Pericardium fibroblast (primary cell): ENCODE data around the gene USP17L21. TPM values are rescaled to one million over a fixed set of nuclear protein-coding genes. Genes with fewer than 3 reads are reported as not detected.

Source experiments
- total RNA-seq: library from RNA; depleted of rRNA; stranded (reverse); fragments of >200 nt; gene quantifications from 2 replicates; pipeline ENCODE4 v1.2.3, GENCODE V29; 2015

The USP17L21 gene
- total RNA-seq: not detected in 2 replicates

GRCh38 chr4:9262572-9262971, at the start of gene USP17L21:
Gene USP17L21, plus strand, starts transcription at chr4:9262872. Its CDS starts 0 bp downstream, at chr4:9262872.

GRCh38 chr4:9215105-9215504, 47.6 kb upstream of the USP17L21 start, which contains the start of gene USP17L11:
Gene USP17L11, plus strand, starts transcription at chr4:9215405. Its CDS starts 0 bp downstream, at chr4:9215405.

GRCh38 chr4:9219852-9220251, 42.8 kb upstream of the USP17L21 start, which contains the start of gene USP17L12:
Gene USP17L12, plus strand, starts transcription at chr4:9220152. Its CDS starts 0 bp downstream, at chr4:9220152.

GRCh38 chr4:9224596-9224995, 38.1 kb upstream of the USP17L21 start, which contains the start of gene USP17L13:
Gene USP17L13, plus strand, starts transcription at chr4:9224896. Its CDS starts 0 bp downstream, at chr4:9224896.

GRCh38 chr4:9234085-9234484, 28.6 kb upstream of the USP17L21 start, which contains the start of gene USP17L15:
Gene USP17L15, plus strand, starts transcription at chr4:9234385. Its CDS starts 0 bp downstream, at chr4:9234385.

DNA sequence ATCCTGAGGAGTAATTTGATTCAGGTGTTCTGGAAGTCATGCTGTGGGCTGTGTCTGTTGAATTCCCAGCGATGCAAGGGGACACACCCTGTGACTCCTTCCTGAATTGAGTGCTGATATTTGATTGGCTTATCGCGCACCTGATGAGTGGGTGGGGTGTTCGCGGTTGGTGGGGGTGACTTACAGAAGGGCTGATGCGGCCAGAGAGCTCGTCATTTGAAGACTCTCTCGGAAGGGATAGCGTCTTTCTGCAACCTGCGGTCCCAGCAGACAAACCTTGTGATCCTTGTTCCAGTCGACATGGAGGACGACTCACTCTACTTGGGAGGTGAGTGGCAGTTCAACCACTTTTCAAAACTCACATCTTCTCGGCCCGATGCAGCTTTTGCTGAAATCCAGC, 19.1 kb upstream of the USP17L21 start, which contains the start of gene USP17L17:
TSS of gene USP17L17 (plus strand) at position 301 of the 400 bp plus-strand sequence. CDS start at position 301, 0 bp downstream.

DNA sequence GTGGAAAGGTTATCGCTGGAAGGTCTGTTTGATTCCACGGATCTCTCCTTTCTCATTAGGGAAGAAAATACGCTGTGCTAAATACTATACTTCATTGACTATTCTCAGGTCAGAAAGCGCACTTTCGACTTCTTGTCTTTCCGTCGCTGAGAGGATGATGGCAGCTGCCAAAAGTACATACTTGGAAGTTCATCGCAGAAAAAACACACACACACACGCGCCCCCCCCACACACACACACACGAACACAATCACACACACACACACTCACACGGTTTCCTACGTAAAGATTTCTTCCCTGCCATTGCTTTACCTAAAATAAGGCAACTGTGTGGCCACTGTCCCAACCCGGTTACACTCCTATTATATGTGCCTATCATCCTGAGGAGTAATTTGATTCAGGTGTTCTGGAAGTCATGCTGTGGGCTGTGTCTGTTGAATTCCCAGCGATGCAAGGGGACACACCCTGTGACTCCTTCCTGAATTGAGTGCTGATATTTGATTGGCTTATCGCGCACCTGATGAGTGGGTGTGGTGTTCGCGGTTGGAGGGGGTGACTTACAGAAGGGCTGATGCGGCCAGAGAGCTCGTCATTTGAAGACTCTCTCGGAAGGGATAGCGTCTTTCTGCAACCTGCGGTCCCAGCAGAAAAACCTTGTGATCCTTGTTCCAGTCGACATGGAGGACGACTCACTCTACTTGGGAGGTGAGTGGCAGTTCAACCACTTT, 14.6 kb upstream of the USP17L21 start, which contains the start of gene USP17L18:
TSS of gene USP17L18 (plus strand) at position 678 of the 728 bp plus-strand sequence. CDS start at position 678, 0 bp downstream.

DNA sequence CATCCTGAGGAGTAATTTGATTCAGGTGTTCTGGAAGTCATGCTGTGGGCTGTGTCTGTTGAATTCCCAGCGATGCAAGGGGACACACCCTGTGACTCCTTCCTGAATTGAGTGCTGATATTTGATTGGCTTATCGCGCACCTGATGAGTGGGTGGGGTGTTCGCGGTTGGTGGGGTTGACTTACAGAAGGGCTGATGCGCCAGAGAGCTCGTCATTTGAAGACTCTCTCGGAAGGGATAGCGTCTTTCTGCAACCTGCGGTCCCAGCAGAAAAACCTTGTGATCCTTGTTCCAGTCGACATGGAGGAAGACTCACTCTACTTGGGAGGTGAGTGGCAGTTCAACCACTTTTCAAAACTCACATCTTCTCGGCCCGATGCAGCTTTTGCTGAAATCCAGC, 9.6 kb upstream of the USP17L21 start, which contains the start of gene USP17L19:
TSS of gene USP17L19 (plus strand) at position 301 of the 400 bp plus-strand sequence. CDS start at position 301, 0 bp downstream.

GRCh38 chr4:9257824-9258223, 4.8 kb upstream of the USP17L21 start, which contains the start of gene USP17L20:
Gene USP17L20, plus strand, starts transcription at chr4:9258124. Its CDS starts 0 bp downstream, at chr4:9258124.

DNA sequence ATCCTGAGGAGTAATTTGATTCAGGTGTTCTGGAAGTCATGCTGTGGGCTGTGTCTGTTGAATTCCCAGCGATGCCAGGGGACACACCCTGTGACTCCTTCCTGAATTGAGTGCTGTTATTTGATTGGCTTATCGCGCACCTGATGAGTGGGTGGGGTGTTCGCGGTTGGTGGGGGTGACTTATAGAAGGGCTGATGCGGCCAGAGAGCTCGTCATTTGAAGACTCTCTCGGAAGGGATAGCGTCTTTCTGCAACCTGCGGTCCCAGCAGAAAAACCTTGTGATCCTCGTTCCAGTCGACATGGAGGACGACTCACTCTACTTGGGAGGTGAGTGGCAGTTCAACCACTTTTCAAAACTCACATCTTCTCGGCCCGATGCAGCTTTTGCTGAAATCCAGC, 4.6 kb downstream of the USP17L21 start, which contains the start of gene USP17L22:
TSS of gene USP17L22 (plus strand) at position 301 of the 400 bp plus-strand sequence. CDS start at position 301, 0 bp downstream.

Other genes starting within 250 kb of the USP17L21 start
- gene FAM90A26, start 92.5 kb upstream of the USP17L21 start, total RNA-seq: not detected in 2 replicates
- not detected in 2 replicates for gene USP17L10, start 52.2 kb upstream of the USP17L21 start, total RNA-seq
- not detected in 2 replicates for gene USP17L11, start 47.5 kb upstream of the USP17L21 start, total RNA-seq
- not detected in 2 replicates for gene USP17L12, start 42.7 kb upstream of the USP17L21 start, total RNA-seq
- not detected in 2 replicates for gene USP17L13, start 38.0 kb upstream of the USP17L21 start, total RNA-seq
- gene USP17L15, start 28.5 kb upstream of the USP17L21 start, total RNA-seq: not detected in 2 replicates
- gene USP17L17, start 19.0 kb upstream of the USP17L21 start, total RNA-seq: not detected in 2 replicates
- gene USP17L18, start 14.2 kb upstream of the USP17L21 start, total RNA-seq: not detected in 2 replicates
- not detected in 2 replicates for gene USP17L19, start 9.5 kb upstream of the USP17L21 start, total RNA-seq
- gene USP17L20, start 4.7 kb upstream of the USP17L21 start, total RNA-seq: not detected in 2 replicates
- not detected in 2 replicates for gene USP17L22, start 4.7 kb downstream of the USP17L21 start, total RNA-seq
- not detected in 2 replicates for gene USP17L24, start 62.3 kb downstream of the USP17L21 start, total RNA-seq
- not detected in 2 replicates for gene USP17L25, start 67.0 kb downstream of the USP17L21 start, total RNA-seq
- not detected in 2 replicates for gene USP17L26, start 71.8 kb downstream of the USP17L21 start, total RNA-seq
- not detected in 2 replicates for gene USP17L5, start 76.5 kb downstream of the USP17L21 start, total RNA-seq
- gene USP17L27, start 81.3 kb downstream of the USP17L21 start, total RNA-seq: not detected in 2 replicates
- not detected in 2 replicates for gene USP17L28, start 86.0 kb downstream of the USP17L21 start, total RNA-seq
- not detected in 2 replicates for gene USP17L29, start 90.8 kb downstream of the USP17L21 start, total RNA-seq
- gene USP17L30, start 100.3 kb downstream of the USP17L21 start, total RNA-seq: not detected in 2 replicates
- not detected in 2 replicates for gene DEFB131A, start 181.5 kb downstream of the USP17L21 start, total RNA-seq